GM12878 (cell line): ENCODE results near the gene FOXP1. TPM values are rescaled to one million over a fixed set of nuclear protein-coding genes. Genes with fewer than 3 reads are reported as not detected.

Experiments
- ATAC-seq: fragments of 200-7000 bp; cut with Tn5 transposase; 3 replicates; pipeline ENCODE4 v1.9.1; 2020; ENCODE audit warnings: mild to moderate bottlenecking, moderate library complexity
- BruUV-seq: library from RNA; stranded (reverse); fragments of 400-500 nt; replicated peaks from 2 replicates; lab custom pipeline; 2021; lab: Mats Ljungman, UMichigan
- CTCF ChIA-PET: fragments of 300-600 bp; sonication (Branson Sonifier 250); formaldehyde crosslinking; extraction: SDS; loops from one replicate; lab custom pipeline; 2021; ENCODE audit warnings: inconsistent platforms; lab: Yijun Ruan, JAX
- POLR2A ChIA-PET: fragments of 350-600 bp; formaldehyde crosslinking; extraction: SDS; loops from one replicate; lab custom pipeline; 2021; ENCODE audit warnings: inconsistent platforms; lab: Charles Lee
- RAD21 ChIA-PET: fragments of 300-600 bp; sonication (Branson Sonifier 250); formaldehyde crosslinking; loops from one replicate; lab custom pipeline; 2023; ENCODE audit warnings: antibody characterized with exemption; ENCODE audit not compliant: unreplicated experiment; lab: Charles Lee
- SMC1A ChIA-PET: fragments of 300-600 bp; sonication (Branson Sonifier 250); formaldehyde crosslinking; loops from one replicate; lab custom pipeline; 2023; ENCODE audit not compliant: unreplicated experiment, uncharacterized antibody; lab: Charles Lee
- DNase-seq: peaks from one replicate; pipeline ENCODE4 v3.0.0-alpha.2; 2011; ENCODE audit warnings: low read depth, low spot score
- FAIRE-seq: peaks from 3 replicates; lab custom pipeline; 2011; peaks lifted over from hg19 to GRCh38; lab: Jason Lieb, UNC
- H2AFZ ChIP-seq: 2 replicates; pipeline ENCODE4 v1.6.0; 2011; ENCODE audit warnings: low read depth, low read length, control low read depth; ENCODE audit not compliant: control insufficient read depth
- H3K27ac ChIP-seq: 2 replicates; pipeline ENCODE4 v1.5.1; 2011; ENCODE audit warnings: control low read depth; ENCODE audit not compliant: control insufficient read depth, insufficient read depth
- H3K27me3 ChIP-seq, 2 experiments: replicated peaks in 1 of 2; 2 replicates each; pipeline versions ENCODE4 v1.6.0 to v1.6.1; 2011; ENCODE audit warnings: low read length in 1 of 2; ENCODE audit not compliant: control insufficient read depth in 2 of 2, insufficient read depth in 2 of 2
- H3K36me3 ChIP-seq, 2 experiments: 2 replicates each; pipeline ENCODE4 v1.5.1; 2011; ENCODE audit warnings: low read length in 1 of 2; ENCODE audit not compliant: control insufficient read depth in 2 of 2, insufficient read depth in 2 of 2
- H3K4me1 ChIP-seq: 2 replicates; pipeline ENCODE4 v1.6.1; 2011; ENCODE audit warnings: mild to moderate bottlenecking, low read length, moderate library complexity, mixed read lengths; ENCODE audit not compliant: control insufficient read depth, insufficient read depth
- H3K4me2 ChIP-seq: 2 replicates; pipeline ENCODE4 v1.6.0; 2011; ENCODE audit warnings: control low read depth; ENCODE audit not compliant: control insufficient read depth, insufficient read depth
- H3K4me3 ChIP-seq: fragments of 200-600 bp; sonication (generic); 2 replicates; pipeline ENCODE4 v1.5.1; 2016
- H3K79me2 ChIP-seq: 2 replicates; pipeline ENCODE4 v1.6.0; 2011; ENCODE audit warnings: low read length; ENCODE audit not compliant: control insufficient read depth, insufficient read depth
- H3K9ac ChIP-seq: 2 replicates; pipeline ENCODE4 v1.8.0; 2011; ENCODE audit warnings: low read length, control low read depth, mixed read lengths; ENCODE audit not compliant: control insufficient read depth, insufficient read depth
- H3K9me3 ChIP-seq: replicated peaks from 3 replicates; pipeline ENCODE4 v1.5.1; 2011; ENCODE audit warnings: mild to moderate bottlenecking, low read length; ENCODE audit not compliant: control insufficient read depth, insufficient read depth
- H4K20me1 ChIP-seq: 2 replicates; pipeline ENCODE4 v1.6.0; 2011; ENCODE audit not compliant: control insufficient read depth, insufficient read depth
- CBX5 ChIP-seq: sonication (generic); IDR thresholded peaks from 2 replicates; pipeline ENCODE4 v1.6.1; 2016; ENCODE audit warnings: low read depth, moderate library complexity, mild to moderate bottlenecking, inconsistent platforms
- EGR1 ChIP-seq, 2 experiments: IDR thresholded peaks; 1 replicate in 1 of 2; 2 replicates in 1 of 2; pipeline ENCODE4 v1.6.1; 2011 to 2012; ENCODE audit warnings: low read depth in 2 of 2, low read length in 2 of 2, borderline replicate concordance in 1 of 2, mild to moderate bottlenecking in 1 of 2, moderate library complexity in 1 of 2
- ELK1 ChIP-seq: IDR thresholded peaks from 2 replicates; pipeline ENCODE4 v1.6.1; 2012; ENCODE audit warnings: low read depth, low read length, improper control_type of control experiment
- FOS ChIP-seq: IDR thresholded peaks from 3 replicates; pipeline ENCODE4 v1.6.1; 2011; ENCODE audit warnings: borderline replicate concordance; ENCODE audit not compliant: insufficient read length; ENCODE audit errors: extremely low read depth
- MTA3 ChIP-seq: IDR thresholded peaks from 2 replicates; pipeline ENCODE4 v1.6.1; 2012; ENCODE audit warnings: low read length, inconsistent platforms, borderline replicate concordance
- NR2C1 ChIP-seq: fragments of 450-650 bp; IDR thresholded peaks from 2 replicates; pipeline ENCODE4 v1.6.1; 2017; ENCODE audit warnings: antibody characterized with exemption, mild to moderate bottlenecking, moderate library complexity
- SUZ12 ChIP-seq: fragments of 200-600 bp; sonication (generic); IDR thresholded peaks from one replicate; pipeline ENCODE4 v1.6.1; 2018; ENCODE audit warnings: antibody characterized with exemption, mild to moderate bottlenecking; ENCODE audit not compliant: unreplicated experiment
- TCF7 ChIP-seq: IDR thresholded peaks from 2 replicates; pipeline ENCODE4 v1.6.1; 2014; ENCODE audit warnings: antibody characterized with exemption, borderline replicate concordance
- YY1 ChIP-seq: IDR thresholded peaks from 2 replicates; pipeline ENCODE4 v1.6.1; 2011; ENCODE audit warnings: low read depth, mild to moderate bottlenecking, low read length
- ZBED1 ChIP-seq: IDR thresholded peaks from 2 replicates; pipeline ENCODE4 v1.6.1; 2016; ENCODE audit warnings: borderline replicate concordance
- WGBS: methylation state at CpG from one replicate; pipeline ENCODE4 v1.1.6; 2016; ENCODE audit warnings: low lambda C conversion rate; ENCODE audit not compliant: insufficient replicate concordance, insufficient coverage; ENCODE audit errors: missing lambda C conversion rate; 5-methylcytosine and 5-hydroxymethylcytosine counted together
- in situ Hi-C: fragments of 300-500 bp; cut with MboI; formaldehyde crosslinking; loops from 9 replicates; pipeline ENCODE4 v1.14.3; 2018; ENCODE audit warnings: mixed read lengths
- intact Hi-C: fragments of 100-400 bp; cut with micrococcal nuclease; formaldehyde crosslinking; loops from one replicate; pipeline ENCODE4 v1.14.2; 2022; ENCODE audit not compliant: unreplicated experiment
- polyA plus RNA-seq, 11 experiments: library from polyadenylated mRNA; depleted of rRNA in 4 of 11; unstranded in 6 of 11; stranded (reverse) in 5 of 11; fragments of >200 nt; fragmentation: Nextera tagmentation in 4 of 11; fragmentation: Illumina TruSeq in 1 of 11; extraction: Ambion mirVana in 4 of 11; extraction: Trizol in 1 of 11; gene quantifications; 1 replicate in 1 of 11; 2 replicates in 10 of 11; pipeline versions ENCODE4 v1.2.1 to v1.2.3, GENCODE V29; 2011 to 2016; ENCODE audit warnings: inconsistent platforms in 2 of 11, missing spikeins in 2 of 11, low read depth in 1 of 11
- total RNA-seq, 4 experiments: library from RNA; depleted of rRNA in 3 of 4; stranded (reverse); fragments of >200 nt in 3 of 4; fragmentation: Illumina TruSeq in 1 of 4; extraction: Trizol in 1 of 4; gene quantifications; 2 replicates each; pipeline versions ENCODE4 v1.2.1 to v1.2.3, GENCODE V29; 2013 to 2021

FOXP1 gene
- total and polyA plus RNA-seq, 10 of the 15 experiments (the other 5 are each of a cell fraction or from before 2014, with no cell fraction given): 0.05 to 1.6 (median 0.20) TPM; not detected in 1

DNA sequence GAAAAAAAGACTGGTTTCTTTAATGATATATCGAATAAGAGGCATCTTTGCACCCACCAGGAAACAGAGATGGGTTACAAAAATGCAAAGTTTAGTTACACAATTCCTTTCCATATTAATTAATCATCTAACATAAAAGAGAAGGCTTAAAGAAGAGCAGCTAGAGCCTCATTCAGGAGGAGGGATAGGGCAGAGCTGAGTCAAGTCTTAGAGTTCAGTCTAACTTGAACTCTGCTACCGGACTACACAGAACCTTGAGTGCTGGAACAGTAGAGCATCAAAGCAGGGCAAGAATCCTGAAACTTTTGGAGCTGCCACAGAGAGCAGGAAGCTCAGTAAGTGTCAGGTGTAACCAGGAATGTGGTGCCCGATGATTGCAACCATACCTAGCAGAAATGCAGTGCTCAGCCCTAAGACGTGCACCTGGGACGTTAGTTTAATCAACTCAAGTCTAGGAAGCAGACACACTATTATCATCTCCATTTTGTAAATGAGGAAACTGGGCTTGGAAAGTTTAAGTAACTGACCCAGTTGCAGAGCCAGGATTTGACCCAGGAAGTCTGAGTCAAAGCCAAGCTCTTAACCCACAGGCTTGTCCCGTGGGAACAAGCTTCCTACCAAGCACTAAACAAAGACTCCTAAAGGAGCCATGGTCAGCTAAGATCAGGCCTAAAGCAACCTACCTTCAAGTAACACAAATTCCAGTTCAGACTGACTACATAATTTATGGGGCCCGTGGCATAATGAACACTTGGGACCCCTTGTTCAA is 187.4 kb downstream of the FOXP1 start (continued):
- no peak for TF ChIP-seq SUZ12
- TF ChIP-seq TCF7: no peak
- TF ChIP-seq ELK1: no peak

- Histone ChIP-seq H2AFZ (no peak overlapping the region), H3K4me1 (peaks cover 28% of the 10 kb centered on the region), H3K9ac (no peak overlapping the region), H3K27ac (no peak overlapping the region), H3K4me3 (no peak overlapping the region), H3K36me3 (no peaks in the 10 kb centered on the region), H3K27me3 (peaks cover 0 to 4% of the 10 kb centered on the region in 2 experiments; a peak in 2 of 4 replicates), H3K9me3 (no peaks in the 10 kb centered on the region), H3K4me2 (no peak overlapping the region), H4K20me1 (no peaks in the 10 kb centered on the region), H3K79me2 (no peaks in the 10 kb centered on the region)
- in situ Hi-C loops: loop anchor here (10.0 kb wide), 1 partner anchor 311 kb away; no protein-coding TSS in a partner anchor
- no TSS peak for BruUV-seq
- TF ChIP-seq CBX5 (no peak), FOS (no peak), MTA3 (no peak), ZBED1 (no peak), EGR1 (IDR thresholded peaks at IDR 0.05; ENCODE audit: borderline replicate concordance in 1 of 2, low read depth in 2 of 2, low read length in 2 of 2) (no peak), NR2C1 (no peak), YY1 (no peak)
- ChIA-PET RAD21 (interaction anchor here (0.7 kb wide), 2 partner anchors 142 to 1001 kb away, joined by 4 read pairs; no protein-coding TSS in a partner anchor), SMC1A (interaction anchor here (0.6 to 1.6 kb wide), 5 partner anchors 12 to 384 kb away, joined by 3 to 4 read pairs (median 3); no protein-coding TSS in a partner anchor), CTCF (interaction anchor here (1.3 kb wide), 1 partner anchor 389 kb away, joined by 6 read pairs; no protein-coding TSS in a partner anchor), POLR2A (no interaction called here)
- no peak for ATAC-seq
- no peak for FAIRE-seq
- no peak for DNase-seq
- intact Hi-C loops: no loop called here
- 67% methylated on average over 3 of the region's 3 CpGs for WGBS
Measured at GRCh38 chr3:71395470-71395869, 188.1 kb downstream of the FOXP1 start.
